ENCODE measurements around the gene VILL.

DNA sequence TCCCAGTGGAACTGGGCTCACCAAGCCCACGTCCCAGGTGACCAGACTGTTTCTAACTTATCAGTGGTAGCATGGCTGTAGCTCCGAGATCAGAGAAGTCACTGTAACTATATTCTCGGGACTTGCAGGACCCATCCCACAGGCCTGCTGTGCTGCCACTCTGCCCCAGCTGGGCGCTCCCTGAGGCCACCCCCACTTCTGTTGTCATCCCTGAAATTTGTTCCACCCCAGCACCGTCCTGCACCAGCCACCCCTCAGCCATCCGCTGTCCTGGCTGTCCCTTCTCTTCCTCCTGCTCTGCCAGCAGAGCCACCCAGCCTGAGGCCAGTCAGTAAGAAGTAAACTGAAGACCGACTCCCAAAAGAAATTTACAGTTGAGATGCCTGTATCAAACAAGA lies 33.0 kb upstream of the VILL start:
- TF ChIP-seq CTCF (conservative IDR thresholded peaks at IDR 0.05 in 1 of 2, IDR thresholded peaks at IDR 0.05 in 1 of 2; ENCODE audit: low read depth in 1 of 2, low read length in 2 of 2) (no peak), EZH2 (IDR thresholded peaks at IDR 0.05; ENCODE audit: low read length, missing control alignments) (no peak)

Data from fibroblast of lung (primary cell).